NCI-H2029 (cell line): ENCODE measurements around the gene ZKSCAN4.

Source experiments
- DNase-seq: peaks from one replicate; lab custom pipeline; 2025; lab: John Stamatoyannopoulos, UW

Gene ZKSCAN4

GRCh38 chr6:28252009-28252975 lies at the start of gene ZKSCAN4:
ZKSCAN4 (minus strand) TSS chr6:28252269; CDS start chr6:28251980, 289 bp downstream.
- DNase-seq = peak; percentile 86

GRCh38 chr6:28296520-28297060 lies 44.5 kb upstream of the ZKSCAN4 start:
- no peak for DNase-seq

GRCh38 chr6:28295326-28295725 lies 43.3 kb upstream of the ZKSCAN4 start:
- DNase-seq = no peak

DNA sequence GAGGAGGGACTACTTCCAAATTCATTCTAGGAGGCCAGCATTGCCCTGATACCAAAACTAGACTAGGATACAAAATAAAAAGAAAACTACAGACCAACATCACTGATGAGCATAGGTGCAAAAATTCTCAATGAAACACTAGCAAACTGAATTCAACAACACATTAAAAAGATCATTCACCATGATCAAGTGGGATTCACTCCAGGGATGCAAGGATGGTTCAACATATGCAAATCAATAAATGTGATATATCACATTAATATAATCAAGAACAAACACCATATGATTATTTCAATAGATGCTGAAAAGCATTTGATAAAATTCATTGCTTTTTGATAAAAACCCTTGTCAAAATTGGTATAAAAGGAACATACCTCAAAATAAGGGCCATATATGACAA lies 39.5 kb upstream of the ZKSCAN4 start:
- no peak for DNase-seq

DNA sequence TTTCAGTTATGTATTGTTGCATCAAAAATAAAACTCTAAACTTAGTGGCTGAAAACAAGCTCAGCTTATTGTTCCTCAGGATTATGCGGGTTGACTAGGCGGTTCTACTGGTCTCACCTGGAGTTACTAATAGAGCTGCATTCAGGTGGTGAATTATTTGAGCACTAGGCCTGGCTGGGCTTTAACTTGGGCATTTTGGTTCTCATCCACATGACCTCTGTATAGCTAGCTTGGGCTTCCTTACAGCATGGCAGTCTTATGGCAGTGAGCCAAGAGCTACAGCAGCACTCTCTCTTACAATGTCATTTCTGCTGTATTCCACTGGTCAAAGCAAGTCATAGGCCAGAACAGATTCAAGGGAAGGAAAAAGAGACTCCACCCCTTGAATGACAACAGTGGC lies 30.9 kb upstream of the ZKSCAN4 start:
- DNase-seq = no peak

DNA sequence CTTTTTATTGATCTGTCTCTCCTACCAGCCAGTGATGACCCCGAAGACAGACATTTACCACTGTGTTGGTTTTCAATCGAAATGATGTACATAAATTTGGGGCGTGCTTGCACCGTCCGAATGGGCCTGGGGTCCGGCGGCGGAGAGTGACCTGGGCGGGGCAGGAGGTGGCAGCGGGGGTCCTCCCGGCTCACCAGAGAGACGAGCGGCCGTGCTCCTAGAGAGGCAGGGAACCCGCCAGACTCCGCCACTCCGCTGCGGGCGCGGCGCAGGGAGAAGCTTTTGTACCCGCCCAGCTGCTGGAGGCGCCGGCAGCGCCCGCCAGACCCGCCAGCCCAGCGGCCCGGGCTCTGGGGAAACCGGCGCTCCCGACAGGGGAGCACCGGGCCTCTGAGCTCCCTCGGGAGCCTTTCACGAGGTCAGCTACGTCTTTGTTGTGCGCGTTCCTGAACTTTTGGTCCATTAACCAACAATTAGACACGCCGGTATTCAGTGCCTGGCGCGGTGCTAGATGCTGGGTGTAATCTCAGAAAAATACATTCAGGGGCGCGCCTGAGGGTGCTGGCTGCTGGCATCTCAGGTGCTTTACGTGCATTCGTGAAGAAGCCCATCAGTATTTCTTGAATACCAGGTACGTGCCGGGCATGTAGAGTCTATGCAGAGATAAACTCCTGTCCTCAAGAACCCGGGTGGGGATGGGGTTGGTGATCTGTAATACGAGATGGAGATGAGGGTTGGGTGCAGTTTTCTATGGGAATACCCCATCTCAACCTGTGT lies 29.4 kb upstream of the ZKSCAN4 start, which contains the start of gene PGBD1:
Gene PGBD1 (plus strand): TSS at position 285 of the 777 bp plus-strand sequence. CDS start 2,242 bp downstream, outside the sequence.
- DNase-seq = peak; percentile 61

DNA sequence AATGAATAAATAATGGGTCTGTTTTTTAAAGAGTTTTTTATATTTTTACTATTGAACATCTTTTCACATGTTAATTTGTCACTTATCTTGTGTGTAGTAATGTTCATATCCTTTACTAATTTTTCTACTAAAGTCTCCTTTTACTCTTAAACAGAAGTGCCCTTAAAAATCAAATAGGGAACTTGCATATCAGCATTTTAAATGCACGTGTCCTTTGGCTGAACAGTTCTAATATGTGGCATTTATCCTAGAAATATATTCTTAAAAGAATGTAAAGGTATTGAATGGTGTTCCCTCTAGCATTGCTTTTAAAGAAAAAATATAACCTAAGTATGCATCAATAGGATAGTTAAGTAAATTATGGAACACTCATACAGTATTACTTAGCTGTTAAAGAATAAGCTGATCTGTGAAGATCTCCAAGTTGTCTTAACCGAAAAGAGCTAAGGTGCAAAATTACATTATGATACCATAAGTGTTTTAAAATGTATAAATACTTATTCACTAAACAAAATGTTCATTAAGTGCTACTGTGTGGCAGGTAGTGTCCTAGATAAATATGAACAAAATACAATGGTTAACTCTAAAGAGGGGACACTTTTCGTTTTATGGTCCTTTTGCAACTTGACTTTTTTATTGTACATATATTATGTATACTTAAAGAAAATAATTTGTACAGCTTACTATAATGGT lies 28.7 kb upstream of the ZKSCAN4 start:
- DNase-seq = no peak

GRCh38 chr6:28277746-28278145 lies 25.7 kb upstream of the ZKSCAN4 start:
- no peak for DNase-seq

DNA sequence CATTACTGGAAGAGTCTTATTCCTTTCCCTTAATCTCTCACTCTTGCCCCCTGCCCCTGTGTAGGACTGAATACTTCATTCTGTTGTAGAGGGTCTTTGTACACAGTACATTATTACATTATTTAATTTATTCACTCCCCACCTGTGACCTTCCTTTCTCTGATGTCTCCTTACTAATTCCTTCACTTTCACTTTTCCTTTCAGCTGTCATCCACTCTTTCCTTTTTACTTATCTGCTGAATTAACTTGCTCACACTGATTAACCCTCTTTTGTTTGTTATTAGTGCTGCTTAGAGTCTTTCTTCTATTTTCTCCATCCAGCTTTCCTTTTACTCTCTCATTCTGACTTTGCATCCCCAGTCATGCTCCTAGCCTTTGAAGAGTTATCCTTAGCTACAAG lies 22.8 kb upstream of the ZKSCAN4 start:
- DNase-seq = no peak

- no peak for DNase-seq
Measured at GRCh38 chr6:28269492-28269891, 17.4 kb upstream of the ZKSCAN4 start.

- no peak for DNase-seq
Measured at GRCh38 chr6:28267695-28268059, 15.6 kb upstream of the ZKSCAN4 start.

GRCh38 chr6:28266962-28267694 lies 15.1 kb upstream of the ZKSCAN4 start, which contains the start of gene ZSCAN26:
ZSCAN26 (plus strand) TSS chr6:28267143; CDS start chr6:28271920, 4,777 bp downstream.
- peak; percentile 82 for DNase-seq

- no peak for DNase-seq
Measured at GRCh38 chr6:28266563-28266961, 14.5 kb upstream of the ZKSCAN4 start.

DNA sequence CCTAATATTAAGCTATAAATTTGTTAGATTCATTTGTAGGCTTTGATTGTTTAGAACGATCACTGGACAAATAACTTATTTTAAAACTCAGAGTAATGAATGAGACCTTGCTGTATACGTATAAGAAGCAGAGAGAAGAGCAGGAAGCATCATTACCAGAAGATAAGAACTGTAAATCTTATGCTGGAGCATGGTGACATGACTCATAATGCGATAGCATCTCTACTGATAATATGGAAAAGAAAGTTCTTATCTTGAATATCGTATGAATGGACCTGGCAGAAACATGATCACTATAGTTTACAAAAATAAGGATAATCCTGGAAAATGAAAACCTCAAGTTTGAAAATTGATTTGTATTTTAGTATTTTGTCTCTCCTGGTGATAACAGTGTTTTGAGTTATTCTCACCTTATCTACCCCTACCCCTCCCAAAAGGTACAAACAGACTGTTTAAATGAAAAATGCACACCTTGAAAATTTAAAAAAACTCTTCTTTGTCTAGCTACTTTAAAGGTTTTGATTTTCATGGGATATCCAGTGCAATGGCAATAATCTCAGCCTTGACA lies 12.8 kb upstream of the ZKSCAN4 start:
- DNase-seq = no peak

- DNase-seq = no peak
Measured at GRCh38 chr6:28263922-28264321, 11.9 kb upstream of the ZKSCAN4 start.

- DNase-seq = no peak
Measured at GRCh38 chr6:28258877-28259777, 7.1 kb upstream of the ZKSCAN4 start, which contains the start of gene NKAPL. NKAPL (plus strand) TSS chr6:28259297; CDS start chr6:28259372, 75 bp downstream.

DNA sequence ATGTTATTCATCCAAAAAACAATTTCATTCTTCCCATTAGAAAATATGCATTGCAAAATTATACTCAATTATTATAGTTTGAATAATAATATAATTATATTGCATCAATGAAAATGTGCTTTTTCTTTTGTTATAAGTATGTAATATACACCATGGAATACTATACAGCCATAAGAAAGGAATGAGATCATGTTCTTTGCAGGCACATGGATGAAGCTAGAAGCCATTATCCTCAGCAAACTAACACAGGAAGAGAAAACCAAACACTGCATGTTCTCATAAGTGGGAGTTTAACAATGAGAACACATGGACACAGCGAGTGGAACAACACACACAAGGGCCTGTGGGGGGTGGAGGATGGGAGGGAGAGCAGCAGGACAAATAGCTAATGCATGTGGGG lies 5.0 kb upstream of the ZKSCAN4 start:
- DNase-seq = no peak

DNA sequence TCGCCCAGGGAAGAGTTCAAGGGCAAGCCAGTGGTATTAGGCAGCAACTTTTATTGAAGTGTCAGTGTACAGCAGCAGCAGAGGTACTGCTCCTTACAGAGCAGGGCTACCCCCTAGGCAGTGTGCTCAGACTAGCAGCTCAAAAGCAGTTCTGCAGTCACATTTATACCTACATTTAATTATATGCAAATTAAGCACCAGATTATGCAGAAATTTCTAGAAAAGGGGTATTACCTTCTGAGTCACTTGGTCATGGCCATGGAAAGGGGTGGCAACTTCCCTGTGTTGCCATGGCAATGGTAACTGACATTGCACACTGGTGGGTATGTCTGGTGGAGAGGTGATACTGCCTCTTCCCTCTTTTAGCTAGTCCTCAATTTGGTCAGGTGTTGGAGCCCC lies 2.1 kb upstream of the ZKSCAN4 start:
- no peak for DNase-seq

DNA sequence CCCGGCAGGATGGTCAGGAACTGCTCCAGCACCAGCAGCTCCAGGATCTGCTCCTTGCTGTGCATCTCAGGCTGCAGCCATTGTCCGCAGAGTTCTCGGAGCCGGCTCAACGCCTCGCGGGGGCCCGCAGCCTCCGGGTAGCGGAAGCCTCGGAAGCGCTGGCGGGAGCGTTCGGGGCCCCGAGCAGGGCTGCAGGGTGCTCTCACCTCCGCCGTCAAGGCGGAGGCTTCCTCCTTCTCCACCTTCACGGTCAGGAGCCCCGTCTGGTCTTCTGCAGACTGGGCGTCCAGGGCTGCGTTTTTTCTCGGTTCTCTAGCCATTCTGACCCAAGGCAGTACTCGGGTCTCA lies 434 bp downstream of the ZKSCAN4 start:
- no peak for DNase-seq

DNA sequence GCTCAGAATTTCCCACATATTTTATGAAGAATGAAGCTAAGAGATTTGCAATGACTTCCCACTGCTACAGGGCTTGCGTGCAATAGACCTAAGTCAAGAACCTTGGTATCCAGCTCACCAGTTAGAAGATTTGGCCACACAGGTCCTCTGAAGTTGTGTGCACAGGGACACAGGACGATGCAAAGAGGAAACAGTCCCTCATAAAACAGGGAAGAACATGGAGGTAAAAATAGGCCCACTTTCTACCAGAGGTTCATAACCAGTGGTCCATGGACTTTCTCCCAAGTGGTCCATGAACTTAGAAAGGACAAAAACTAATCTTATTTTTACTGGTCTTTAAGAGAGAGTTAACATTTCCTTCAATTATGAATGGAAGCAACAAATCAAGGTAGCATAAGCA lies 1.3 kb downstream of the ZKSCAN4 start:
- DNase-seq = no peak
